Psoas muscle (tissue), 8 donors: ENCODE data around the gene OBI1. TPM values are rescaled to one million over a fixed set of nuclear protein-coding genes. Genes with fewer than 3 reads are reported as not detected.

Source experiments
- ATAC-seq, 4 donors: fragments of 200-7000 bp; cut with Tn5 transposase; one replicate each; pipeline ENCODE4 v1.9.1; 2020; ENCODE audit warnings: moderate library complexity in 3 of 4, mild to moderate bottlenecking in 2 of 4
- DNase-seq, 2 donors: peaks; one replicate each; pipeline ENCODE4 v3.0.0-alpha.2; 2020
- H3K27ac ChIP-seq: fragments of 200-600 bp; one replicate; pipeline ENCODE4 v1.8.0; 2022
- H3K27me3 ChIP-seq, 3 donors: fragments of 200-600 bp in 1 of 3; one replicate each; pipeline versions ENCODE4 v1.6.1 to v1.8.0; 2013 to 2022; ENCODE audit warnings: low read length in 2 of 3, mild to moderate bottlenecking in 2 of 3, moderate library complexity in 1 of 3; ENCODE audit not compliant: insufficient read depth in 3 of 3
- H3K36me3 ChIP-seq, 2 donors: fragments of 200-600 bp in 1 of 2; one replicate each; pipeline versions ENCODE4 v1.6.1 to v1.8.0; 2013 to 2022; ENCODE audit warnings: low read depth in 1 of 2, mild to moderate bottlenecking in 1 of 2, moderate library complexity in 1 of 2; ENCODE audit not compliant: insufficient read depth in 1 of 2
- H3K4me1 ChIP-seq: fragments of 200-600 bp; one replicate; pipeline ENCODE4 v1.8.0; 2022
- H3K4me3 ChIP-seq: fragments of 200-600 bp; one replicate; pipeline ENCODE4 v1.8.0; 2022; ENCODE audit warnings: mild to moderate bottlenecking
- H3K9me3 ChIP-seq: fragments of 200-600 bp; one replicate; pipeline ENCODE4 v1.8.0; 2022
- WGBS, 3 donors: extraction: QIAGEN DNeasy Blood & Tissue Kit; methylation state at CpG; one replicate each; pipeline versions ENCODE4 v1.1.6 to v1.1.7; 2013; 5-methylcytosine and 5-hydroxymethylcytosine counted together
- intact Hi-C, 2 donors: fragments of 100-400 bp; cut with DNase I; formaldehyde crosslinking; loops; one replicate each; pipeline versions ENCODE4 v1.11.0 to v1.14.2; 2022
- polyA plus RNA-seq, 3 donors: library from polyadenylated mRNA; stranded (reverse); fragments of 200-250 nt; gene quantifications; one replicate each; pipeline ENCODE4 v1.2.3, GENCODE V29; 2013
- total RNA-seq, 4 donors: library from RNA; stranded (reverse); fragmentation: NEBNext Ultra II Directional in 2 of 4; extraction: Animal tissue kit (Norgen Biotek cat#: 25700) in 2 of 4; gene quantifications; one replicate each; pipeline versions ENCODE4 v1.2.1 to v1.2.4, GENCODE V29; 2021 to 2023
- TF ChIP-seq, protein P1 (sequence below): fragments of 200-600 bp; IDR thresholded peaks from one replicate; pipeline ENCODE4 v1.8.0; 2022; ENCODE audit warnings: antibody characterized with exemption
- donor health status: healthy with polysubstance abuse.
- donor health status: DM: no; HTN: no; CAD: no; lungs with moderate emphysema.
- donor health status: Bipolar disorder and iron deficiency.
- donor health status: healthy.
- donor health status: DM: yes; HTN: yes; CAD: no.
- donor health status: DM: no; HTN: no; CAD: no.
- donor health status: DM: no; HTN: no; CAD: no.
- donor health status: DM: yes; HTN: yes; CAD: no.

Gene OBI1
- total and polyA plus RNA-seq, 7 donors, result 4.3 to 16.5 (median 5.0) TPM

DNA sequence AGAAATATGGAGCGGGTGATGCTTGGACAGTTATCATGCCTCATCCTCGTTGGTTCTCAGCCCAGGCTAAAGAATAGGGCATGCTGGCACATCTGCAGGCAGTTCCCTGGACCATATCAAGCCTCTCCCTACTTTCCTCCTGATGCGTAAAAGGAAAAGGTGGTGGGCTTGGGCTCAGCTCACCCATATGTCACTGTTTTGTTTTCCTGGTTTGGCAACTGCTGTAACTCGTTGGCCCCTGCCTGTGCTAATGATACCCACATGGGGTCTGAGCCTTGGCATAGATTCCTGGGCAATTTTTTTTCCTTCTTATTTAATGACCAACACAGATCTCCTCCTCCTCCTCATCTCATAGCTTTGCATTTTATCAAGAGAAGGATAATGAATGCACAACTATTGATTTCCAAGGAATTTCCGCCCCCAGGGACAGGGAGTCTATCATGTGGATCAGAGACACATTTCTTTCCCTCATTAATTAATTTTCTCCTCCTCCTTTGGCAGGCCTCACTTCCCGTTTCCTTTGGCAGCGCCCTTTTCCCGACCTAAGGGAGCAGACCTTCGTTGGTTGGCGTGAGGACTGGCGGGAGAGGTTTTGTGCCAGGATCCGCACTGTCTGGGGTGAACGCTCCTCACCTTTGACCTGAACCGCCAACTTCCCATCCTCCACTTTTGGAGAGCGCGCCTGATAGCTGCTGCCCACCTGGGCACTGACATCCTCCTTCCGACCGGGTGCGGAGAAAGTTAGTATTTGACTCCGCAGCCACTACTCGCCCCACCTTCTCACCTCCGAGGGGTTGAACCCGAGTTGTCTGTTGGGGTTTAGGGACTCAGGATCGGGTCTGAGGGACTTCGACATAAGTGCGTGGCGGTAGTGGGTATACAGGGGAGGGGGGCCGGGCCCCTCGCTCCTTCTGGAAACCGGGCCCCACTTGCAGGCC, 52.2 kb downstream of the OBI1 start:
- DNase-seq, result no peak
- H3K4me1 ChIP-seq, result peaks cover 7% of the 10 kb centered on the region

DNA sequence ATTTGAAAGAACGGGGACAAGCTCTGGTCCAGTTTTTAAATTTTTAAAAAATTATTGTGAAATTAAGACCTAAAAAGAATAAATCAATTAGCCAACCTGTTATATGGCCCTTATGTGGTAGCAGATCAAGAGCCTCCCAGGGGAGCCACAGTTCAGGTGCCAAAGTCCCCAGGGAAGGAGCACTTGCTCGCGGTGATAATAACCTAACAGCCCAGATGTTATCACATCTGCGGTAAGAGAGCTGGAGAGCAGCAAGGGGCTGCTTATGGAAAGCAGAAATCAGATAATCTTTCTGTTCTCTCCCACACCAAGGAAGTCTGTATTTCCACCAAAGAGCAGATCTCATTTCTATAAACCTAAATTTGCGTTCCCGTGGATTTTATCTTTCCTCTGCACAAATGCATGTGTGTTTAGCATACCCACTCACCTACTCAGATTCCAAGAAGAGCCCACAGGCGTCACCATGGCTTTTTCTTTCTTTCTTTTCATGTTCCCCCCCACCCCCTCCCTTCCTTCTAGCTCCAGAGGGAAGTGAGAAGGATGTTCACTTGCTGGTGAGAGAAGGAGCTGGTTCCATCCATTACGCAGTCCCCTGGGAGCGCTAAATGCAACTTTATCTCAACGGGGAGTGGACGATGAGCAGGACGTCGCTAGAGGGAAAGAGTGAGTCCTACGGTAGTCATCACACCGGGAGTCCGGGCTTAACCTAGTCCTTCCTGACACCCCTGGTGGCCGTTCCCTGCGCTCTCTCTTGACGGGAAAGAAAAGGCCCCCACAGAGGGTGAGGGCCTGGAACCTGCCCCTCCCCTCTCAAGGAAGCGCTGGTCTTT, 54.0 kb downstream of the OBI1 start:
- TF ChIP-seq, protein P1, sequence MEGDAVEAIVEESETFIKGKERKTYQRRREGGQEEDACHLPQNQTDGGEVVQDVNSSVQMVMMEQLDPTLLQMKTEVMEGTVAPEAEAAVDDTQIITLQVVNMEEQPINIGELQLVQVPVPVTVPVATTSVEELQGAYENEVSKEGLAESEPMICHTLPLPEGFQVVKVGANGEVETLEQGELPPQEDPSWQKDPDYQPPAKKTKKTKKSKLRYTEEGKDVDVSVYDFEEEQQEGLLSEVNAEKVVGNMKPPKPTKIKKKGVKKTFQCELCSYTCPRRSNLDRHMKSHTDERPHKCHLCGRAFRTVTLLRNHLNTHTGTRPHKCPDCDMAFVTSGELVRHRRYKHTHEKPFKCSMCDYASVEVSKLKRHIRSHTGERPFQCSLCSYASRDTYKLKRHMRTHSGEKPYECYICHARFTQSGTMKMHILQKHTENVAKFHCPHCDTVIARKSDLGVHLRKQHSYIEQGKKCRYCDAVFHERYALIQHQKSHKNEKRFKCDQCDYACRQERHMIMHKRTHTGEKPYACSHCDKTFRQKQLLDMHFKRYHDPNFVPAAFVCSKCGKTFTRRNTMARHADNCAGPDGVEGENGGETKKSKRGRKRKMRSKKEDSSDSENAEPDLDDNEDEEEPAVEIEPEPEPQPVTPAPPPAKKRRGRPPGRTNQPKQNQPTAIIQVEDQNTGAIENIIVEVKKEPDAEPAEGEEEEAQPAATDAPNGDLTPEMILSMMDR, result no peak
- DNase-seq, result no peak
- ATAC-seq, result no peak
- intact Hi-C loops, result loop anchor here in 1 of 2 donors (10.0 kb wide), 1 partner anchor 50 kb away; the partner anchor contains the start of gene OBI1
- H3K4me1 ChIP-seq, result peaks cover 7% of the 10 kb centered on the region
- no peak overlapping the region for H3K4me3 ChIP-seq
- no peaks in the 10 kb centered on the region for H3K9me3 ChIP-seq
- H3K27me3 ChIP-seq, result peaks cover 3 to 93% (median 62%) of the 10 kb centered on the region in 3 donors
- 31 to 37% (median 32%) methylated on average over 20 of the region's 20 CpGs for WGBS, 3 donors
- H3K27ac ChIP-seq, result no peak overlapping the region
- H3K36me3 ChIP-seq, result no peaks in the 10 kb centered on the region

More for the DNA sequence above, 52.2 kb downstream of the OBI1 start:
- Histone ChIP-seq H3K36me3 (no peaks in the 10 kb centered on the region), H3K27me3 (peaks cover 3 to 90% (median 49%) of the 10 kb centered on the region in 3 donors), H3K4me3 (no peak overlapping the region), H3K9me3 (no peaks in the 10 kb centered on the region), H3K27ac (no peak overlapping the region)
- WGBS, 3 donors, result 62 to 66% (median 63%) methylated on average over 30 of the region's 30 CpGs
- intact Hi-C loops, result loop anchor here in 1 of 2 donors (10.0 kb wide), 1 partner anchor 48 kb away; the partner anchor contains the start of gene OBI1
- TF ChIP-seq, protein P1, result no peak
- ATAC-seq, result no peak

DNA sequence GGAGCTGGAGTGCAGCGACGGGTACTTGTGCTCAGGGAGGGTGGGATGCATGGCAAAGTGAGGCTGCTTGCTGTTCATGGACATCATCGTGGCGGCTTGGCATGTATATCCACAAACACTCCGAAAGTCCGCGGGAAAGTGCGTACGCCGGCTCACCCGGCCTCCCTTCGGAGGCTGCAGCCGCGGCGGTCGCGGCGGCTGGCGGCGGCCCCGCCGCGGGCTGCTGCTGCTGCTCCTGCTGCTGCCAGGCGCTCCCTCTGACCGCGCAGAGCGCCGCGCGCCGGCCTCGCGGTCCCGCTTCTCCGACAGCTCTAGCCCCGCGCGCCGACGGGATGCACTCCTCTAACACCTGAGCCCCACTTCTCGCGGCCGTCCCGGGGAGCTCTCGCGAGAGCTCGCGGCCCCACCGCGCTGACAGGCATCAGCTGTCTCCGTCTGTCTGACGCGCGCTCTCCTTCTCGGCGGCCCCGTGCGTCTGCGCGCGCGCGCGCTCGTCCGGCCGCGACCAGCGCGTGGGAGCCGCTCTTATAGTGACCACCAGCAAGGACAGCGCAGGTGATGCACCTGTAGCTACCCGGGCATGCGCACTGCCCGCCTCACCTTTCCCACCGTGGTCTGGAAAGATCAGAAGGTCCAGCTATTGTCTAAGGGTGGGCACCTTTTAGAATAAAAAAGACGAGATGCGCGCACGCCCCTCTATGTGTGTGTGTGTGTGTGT, 55.6 kb downstream of the OBI1 start, which contains the start of gene POU4F1:
POU4F1 (minus strand) TSS at position 313 of the 718 bp plus-strand sequence; CDS start at position 87, 226 bp downstream.
- TF ChIP-seq, protein P1, result no peak
- H3K9me3 ChIP-seq, result no peaks in the 10 kb centered on the region
- H3K27ac ChIP-seq, result no peak within 1 kb of the TSS
- ATAC-seq, result peak; percentile 72 to 88 (median 81)
- no peaks in the 10 kb centered on the region for H3K36me3 ChIP-seq
- DNase-seq, result peak; percentile 59 to 71
- H3K27me3 ChIP-seq, result peaks cover 0 to 93% (median 54%) of the 10 kb centered on the region in 3 donors
- peak within 1 kb of the TSS; percentile 66 for H3K4me3 ChIP-seq
- intact Hi-C loops, result loop anchor here in 1 of 2 donors (10.0 kb wide), 1 partner anchor 51 kb away; the partner anchor contains the start of gene OBI1
- 1% methylated on average over 69 to 80 of the region's 80 CpGs for WGBS, 3 donors
- H3K4me1 ChIP-seq, result peaks cover 4% of the 10 kb centered on the region

DNA sequence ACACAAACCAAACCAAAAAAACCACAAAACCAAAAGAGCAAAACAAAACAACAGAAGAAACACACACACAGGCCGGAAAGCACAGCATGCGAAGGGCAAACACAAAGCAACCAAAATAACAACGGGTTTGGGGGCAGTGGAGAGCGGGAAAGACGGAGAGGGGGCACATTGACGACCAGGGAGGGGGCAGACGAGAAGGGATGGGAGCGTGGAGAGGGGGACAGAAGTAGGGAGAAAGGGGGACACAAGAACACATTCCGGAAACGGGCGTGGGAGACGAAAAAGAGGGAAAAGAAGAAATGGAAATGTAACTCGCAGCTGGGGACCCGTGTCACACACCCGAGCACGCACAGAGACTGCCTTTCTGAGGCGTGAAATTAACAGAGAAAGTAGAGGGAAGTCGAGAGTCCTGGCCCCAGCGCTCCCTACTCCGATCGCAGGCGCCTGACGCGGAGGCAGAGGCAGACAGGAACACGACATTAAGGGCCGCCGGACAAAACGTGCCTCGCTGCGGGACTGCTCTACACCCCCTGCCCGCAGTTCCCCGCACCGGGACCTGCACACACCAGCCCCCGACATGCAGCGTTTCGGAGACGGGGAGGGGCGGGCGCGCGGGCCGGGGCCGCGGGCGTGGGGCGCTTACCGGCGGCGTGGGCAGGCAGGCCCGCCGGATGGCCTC, 56.3 kb downstream of the OBI1 start:
- WGBS, 3 donors, result 2 to 3% (median 3%) methylated on average over 49 to 51 of the region's 51 CpGs
- Histone ChIP-seq H3K4me1 (peaks cover 3% of the 10 kb centered on the region), H3K27ac (no peak overlapping the region), H3K27me3 (peaks cover 0 to 91% (median 48%) of the 10 kb centered on the region in 3 donors), H3K36me3 (no peaks in the 10 kb centered on the region), H3K4me3 (peak overlapping the region; percentile 66), H3K9me3 (no peaks in the 10 kb centered on the region)
- ATAC-seq, result no peak
- TF ChIP-seq, protein P1, result no peak
- DNase-seq, result no peak
- intact Hi-C loops, result loop anchor here in 1 of 2 donors (10.0 kb wide), 1 partner anchor 52 kb away; the partner anchor contains the start of gene OBI1
